Measurements from ENCODE around the gene FAM98A. TPM values are rescaled to one million over a fixed set of nuclear protein-coding genes. Genes with fewer than 3 reads are reported as not detected.

The FAM98A gene
- total and polyA plus RNA-seq, 2 of the 4 experiments (the other 2 are of a cell fraction): 113 to 131 TPM

DNA sequence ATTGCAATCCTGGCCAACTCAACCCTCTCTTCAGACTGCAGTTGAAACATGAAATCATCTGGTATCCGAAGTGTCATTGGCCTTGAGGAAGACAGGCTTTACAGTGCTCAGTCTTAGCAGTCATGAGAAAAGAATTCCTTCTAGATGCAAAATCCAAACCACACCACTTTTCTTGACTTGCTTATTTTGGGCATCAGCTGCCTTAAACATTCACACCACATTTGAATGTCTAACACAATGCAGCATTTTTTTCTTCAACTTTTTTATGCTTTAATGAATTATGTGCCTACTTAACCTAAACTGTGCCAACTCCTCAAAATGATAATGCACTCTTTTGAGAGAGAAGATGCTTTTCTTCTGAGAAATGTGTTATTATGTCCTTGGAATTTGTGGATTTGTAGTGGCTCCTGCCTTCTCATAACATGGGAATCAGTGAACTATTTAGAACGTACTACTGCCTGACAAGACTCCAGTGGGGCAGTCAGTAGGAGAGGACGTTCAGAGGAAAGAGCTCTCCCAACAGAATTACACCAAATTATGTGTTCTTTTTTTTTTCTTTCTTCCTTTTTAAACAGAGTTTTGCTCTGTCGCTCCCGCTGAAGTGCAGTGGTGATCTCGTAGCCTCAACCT lies 3.2 kb upstream of the FAM98A start:
- peaks cover 4% of the 10 kb centered on the region; the same call in 1 of the 2 replicates for H3K4me1 ChIP-seq (ENCODE audit: control insufficient read depth, insufficient read depth, low read length)
- no peak for ATAC-seq (ENCODE audit: low read depth)
- 0 out of 2 replicates have a peak overlapping the region, but pooled peaks have one; percentile 22 for H3K14ac ChIP-seq (replicated peaks; ENCODE audit: low read depth, low read length)
- H2AK9ac ChIP-seq (replicated peaks; ENCODE audit: low read depth, low read length, poor library complexity): no peak overlapping the region
- no peak overlapping the region for H3K56ac ChIP-seq (ENCODE audit: extremely low read depth, insufficient read depth, low read length)
- H3K36me3 ChIP-seq (ENCODE audit: control insufficient read depth, insufficient read depth, low read length): no peaks in the 10 kb centered on the region
- H2BK5ac ChIP-seq (ENCODE audit: low read depth, low read length, poor library complexity, severe bottlenecking): peak overlapping the region; percentile 44
- H3K23ac ChIP-seq (ENCODE audit: low read depth, low read length): no peak overlapping the region
- no peak overlapping the region for H3K9ac ChIP-seq (ENCODE audit: low read depth, low read length)
- intact Hi-C loops (cut with micrococcal nuclease) (no loop called here), in situ Hi-C loops (cut with MboI; ENCODE audit: low sequenced_read_pairs) (no loop called here), dilution Hi-C loops (cut with HindIII; ENCODE audit: low sequenced_read_pairs, unreplicated experiment) (no loop called here)
- no peak overlapping the region for H4K91ac ChIP-seq (ENCODE audit: insufficient read depth, low read depth, low read length)
- no peaks in the 10 kb centered on the region for H3K9me3 ChIP-seq (ENCODE audit: control insufficient read depth, insufficient read depth, low read length)
- H2BK120ac ChIP-seq (ENCODE audit: low read depth, low read length): no peak overlapping the region; the same call in 1 of the 2 replicates
- no peak overlapping the region; the same call in 1 of the 2 replicates for H3K4me2 ChIP-seq (ENCODE audit: low read depth, low read length)
- H3K79me1 ChIP-seq (ENCODE audit: low read depth in 1 of 2, low read length in 2 of 2): peaks cover 0 to 13% of the 10 kb centered on the region in 2 experiments; a peak in 3 of 4 replicates
- no peak overlapping the region for H2BK15ac ChIP-seq (ENCODE audit: low read depth, low read length)
- peak overlapping the region; percentile 12 for H2AFZ ChIP-seq (replicated peaks; ENCODE audit: low read length, poor library complexity)
- POLR2A ChIA-PET (ENCODE audit: unreplicated experiment): no interaction called here
- H3K27me3 ChIP-seq (ENCODE audit: control insufficient read depth, insufficient read depth, low read length): no peaks in the 10 kb centered on the region
- no peak overlapping the region for H3K4me3 ChIP-seq (ENCODE audit: insufficient read depth, low read depth, low read length)
- peak overlapping the region; percentile 58; the same call in 1 of the 2 replicates for H3K4ac ChIP-seq (ENCODE audit: low read depth, low read length)
- peak overlapping the region; percentile 57; the same call in 1 of the 2 replicates for H2AK5ac ChIP-seq (ENCODE audit: low read depth, low read length)
- no peak overlapping the region for H3K27ac ChIP-seq (ENCODE audit: insufficient read depth, low read length)
- peak overlapping the region; percentile 66; the same call in 1 of the 2 replicates for H3K18ac ChIP-seq (ENCODE audit: low read depth, low read length)
- CTCF ChIA-PET: interaction anchor here (0.6 kb wide), 1 partner anchor 1434 kb away, joined by 3 read pairs; no protein-coding TSS in a partner anchor
- 83% methylated on average over 1 of the region's 6 CpGs; no CpG with 5 or more reads in 1 of the 2 experiments for WGBS, 2 experiments (ENCODE audit: extremely low coverage in 2 of 2, insufficient read length in 1 of 2)
- BruUV-seq (replicated peaks): no TSS peak
- peaks cover 4% of the 10 kb centered on the region; the same call in 1 of the 2 replicates for H4K20me1 ChIP-seq (ENCODE audit: insufficient read depth, low read length)
- H2BK20ac ChIP-seq (ENCODE audit: low read depth, low read length): no peak overlapping the region
- H3K9me1 ChIP-seq (ENCODE audit: insufficient read depth, low read length): peaks cover 4% of the 10 kb centered on the region; the same call in 1 of the 2 replicates
- no peak for TF ChIP-seq CTCF (conservative IDR thresholded peaks at IDR 0.05; ENCODE audit: low read depth, low read length)
- TF ChIP-seq, protein P1, sequence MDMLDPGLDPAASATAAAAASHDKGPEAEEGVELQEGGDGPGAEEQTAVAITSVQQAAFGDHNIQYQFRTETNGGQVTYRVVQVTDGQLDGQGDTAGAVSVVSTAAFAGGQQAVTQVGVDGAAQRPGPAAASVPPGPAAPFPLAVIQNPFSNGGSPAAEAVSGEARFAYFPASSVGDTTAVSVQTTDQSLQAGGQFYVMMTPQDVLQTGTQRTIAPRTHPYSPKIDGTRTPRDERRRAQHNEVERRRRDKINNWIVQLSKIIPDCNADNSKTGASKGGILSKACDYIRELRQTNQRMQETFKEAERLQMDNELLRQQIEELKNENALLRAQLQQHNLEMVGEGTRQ (IDR thresholded peaks at IDR 0.05; ENCODE audit: low read depth, low read length): no peak
- no peak for TF ChIP-seq BHLHE40 (IDR thresholded peaks at IDR 0.05; ENCODE audit: low read depth, low read length)
- no peak for TF ChIP-seq NFE2L2 (IDR thresholded peaks at IDR 0.05; ENCODE audit: low read depth, low read length)
- no peak for TF ChIP-seq CHD1 (IDR thresholded peaks at IDR 0.05; ENCODE audit: low read depth, low read length)
- no peak for TF ChIP-seq FOS (IDR thresholded peaks at IDR 0.05; ENCODE audit: low read depth, low read length)
- no peak for TF ChIP-seq MAFK (IDR thresholded peaks at IDR 0.05; ENCODE audit: low read depth, low read length)
- TF ChIP-seq MXI1 (IDR thresholded peaks at IDR 0.05; ENCODE audit: borderline replicate concordance, low read depth, low read length): no peak
- no peak for TF ChIP-seq POLR2A (IDR thresholded peaks at IDR 0.05; ENCODE audit: low read depth, low read length)
- no peak for TF ChIP-seq ELK1 (IDR thresholded peaks at IDR 0.05; ENCODE audit: borderline replicate concordance, low read depth, low read length)
- no peak for TF ChIP-seq MAZ (IDR thresholded peaks at IDR 0.05; ENCODE audit: borderline replicate concordance, low read depth, low read length)
- TF ChIP-seq CEBPB (IDR thresholded peaks at IDR 0.05; ENCODE audit: low read depth, low read length): no peak
- H4K8ac ChIP-seq (ENCODE audit: low read depth in 2 of 2, low read length in 2 of 2): no peak overlapping the region
- peak; percentile 46 for DNase-seq
- no peak overlapping the region for H4K5ac ChIP-seq (ENCODE audit: low read depth, low read length)

Data from IMR-90 (cell line).